Measurements from ENCODE around the gene IPP. TPM values are rescaled to one million over a fixed set of nuclear protein-coding genes. Genes with fewer than 3 reads are reported as not detected.
"Not testable (repeated sequence)": the region's sequence is repeated elsewhere in the genome, so short reads cannot be mapped to it uniquely, and the experiment has no call there.

Gene IPP
- total RNA-seq, 6 experiments from 2014 or later: 5.5 to 12.9 (median 8.3) TPM

DNA sequence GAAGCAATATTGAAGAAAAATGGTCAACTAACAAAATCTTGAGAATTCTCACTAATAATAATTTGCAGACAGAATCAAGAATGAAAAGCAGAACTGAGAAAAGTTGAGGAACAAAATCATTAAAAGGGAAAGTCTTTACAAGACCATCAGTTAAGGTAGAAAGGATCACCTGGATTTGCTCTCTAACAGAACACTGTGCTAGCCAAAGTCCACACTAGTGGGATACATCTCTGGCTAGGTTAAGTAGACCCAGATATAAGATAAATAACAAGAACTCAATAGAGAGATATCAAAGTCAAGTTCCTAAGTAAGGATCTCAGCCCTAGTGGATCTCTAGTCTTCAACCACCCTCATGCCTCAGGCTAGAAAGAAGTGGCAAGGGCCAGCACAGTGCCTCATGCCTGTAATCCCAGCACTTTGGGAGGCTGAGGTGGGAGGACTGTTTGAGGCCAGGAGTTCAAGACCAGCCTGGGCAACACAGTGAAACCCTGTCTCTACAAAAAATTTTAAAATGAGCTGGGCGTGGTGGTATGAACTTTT is 19.6 kb downstream of the IPP start:
- no peaks in the 10 kb centered on the region for H3K4me1 ChIP-seq
- no peaks in the 10 kb centered on the region for H3K9me3 ChIP-seq
- WGBS (ENCODE audit: insufficient coverage, low coverage, low lambda C conversion rate, missing lambda C conversion rate): no CpG with 5 or more reads among the region's 1 CpG
- H3K27ac ChIP-seq: no peak overlapping the region
- H3K4me3 ChIP-seq: no peak overlapping the region
- ATAC-seq (no peak), DNase-seq (no peak)
- H3K27me3 ChIP-seq: no peaks in the 10 kb centered on the region
- no peak for TF ChIP-seq POLR2A (IDR thresholded peaks at IDR 0.05)
- TF ChIP-seq, protein P1, sequence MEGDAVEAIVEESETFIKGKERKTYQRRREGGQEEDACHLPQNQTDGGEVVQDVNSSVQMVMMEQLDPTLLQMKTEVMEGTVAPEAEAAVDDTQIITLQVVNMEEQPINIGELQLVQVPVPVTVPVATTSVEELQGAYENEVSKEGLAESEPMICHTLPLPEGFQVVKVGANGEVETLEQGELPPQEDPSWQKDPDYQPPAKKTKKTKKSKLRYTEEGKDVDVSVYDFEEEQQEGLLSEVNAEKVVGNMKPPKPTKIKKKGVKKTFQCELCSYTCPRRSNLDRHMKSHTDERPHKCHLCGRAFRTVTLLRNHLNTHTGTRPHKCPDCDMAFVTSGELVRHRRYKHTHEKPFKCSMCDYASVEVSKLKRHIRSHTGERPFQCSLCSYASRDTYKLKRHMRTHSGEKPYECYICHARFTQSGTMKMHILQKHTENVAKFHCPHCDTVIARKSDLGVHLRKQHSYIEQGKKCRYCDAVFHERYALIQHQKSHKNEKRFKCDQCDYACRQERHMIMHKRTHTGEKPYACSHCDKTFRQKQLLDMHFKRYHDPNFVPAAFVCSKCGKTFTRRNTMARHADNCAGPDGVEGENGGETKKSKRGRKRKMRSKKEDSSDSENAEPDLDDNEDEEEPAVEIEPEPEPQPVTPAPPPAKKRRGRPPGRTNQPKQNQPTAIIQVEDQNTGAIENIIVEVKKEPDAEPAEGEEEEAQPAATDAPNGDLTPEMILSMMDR (IDR thresholded peaks at IDR 0.05): no peak
- H3K36me3 ChIP-seq: peaks cover 0 to 9% (median 2%) of the 10 kb centered on the region in 4 donors
- intact Hi-C loops (cut with DNase I): no loop called here

DNA sequence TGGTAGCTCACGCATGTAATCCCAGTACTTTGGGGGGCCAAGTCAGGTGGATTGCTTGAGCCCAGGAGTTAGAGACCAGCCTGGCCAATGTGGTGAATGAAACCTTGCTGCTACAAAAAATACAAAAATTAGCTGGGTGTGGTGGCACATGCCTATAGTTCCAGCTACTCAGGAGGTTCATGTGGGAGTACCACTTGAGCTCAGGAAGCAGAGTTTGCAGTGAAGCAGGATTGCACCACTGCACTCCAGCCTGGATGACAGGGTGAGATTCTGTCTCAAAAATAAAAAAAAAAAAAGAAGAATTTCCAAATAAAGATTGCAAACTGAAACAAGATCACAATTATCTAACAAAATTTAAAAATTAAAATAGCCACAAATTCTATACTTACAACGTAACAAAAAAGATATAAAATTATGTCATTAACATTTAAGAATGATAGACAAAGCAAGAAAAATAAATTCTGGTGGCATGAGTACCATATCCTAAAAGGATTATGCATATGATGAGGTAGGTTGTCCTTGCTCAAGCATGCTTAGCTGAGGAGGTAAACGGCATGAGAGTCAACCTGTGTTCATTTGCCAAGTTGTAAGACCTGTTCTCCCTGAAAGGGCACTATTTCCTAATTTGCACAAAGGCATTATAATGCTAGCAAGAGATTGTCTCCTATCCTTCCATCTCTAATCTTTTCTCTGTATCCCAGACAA is 20.2 kb downstream of the IPP start:
- TF ChIP-seq POLR2A (IDR thresholded peaks at IDR 0.05): no peak
- TF ChIP-seq, protein P1 (IDR thresholded peaks at IDR 0.05): no peak
- no peak for DNase-seq
- H3K4me1 ChIP-seq: no peaks in the 10 kb centered on the region
- H3K36me3 ChIP-seq: peaks cover 0 to 9% (median 2%) of the 10 kb centered on the region in 4 donors
- no peaks in the 10 kb centered on the region for H3K27me3 ChIP-seq
- intact Hi-C loops (cut with DNase I): no loop called here
- no peak overlapping the region for H3K27ac ChIP-seq
- no peak overlapping the region for H3K4me3 ChIP-seq
- 64% methylated on average over 3 of the region's 3 CpGs for WGBS (ENCODE audit: insufficient coverage, low coverage, low lambda C conversion rate, missing lambda C conversion rate)
- H3K9me3 ChIP-seq: no peaks in the 10 kb centered on the region
- no peak for ATAC-seq

DNA sequence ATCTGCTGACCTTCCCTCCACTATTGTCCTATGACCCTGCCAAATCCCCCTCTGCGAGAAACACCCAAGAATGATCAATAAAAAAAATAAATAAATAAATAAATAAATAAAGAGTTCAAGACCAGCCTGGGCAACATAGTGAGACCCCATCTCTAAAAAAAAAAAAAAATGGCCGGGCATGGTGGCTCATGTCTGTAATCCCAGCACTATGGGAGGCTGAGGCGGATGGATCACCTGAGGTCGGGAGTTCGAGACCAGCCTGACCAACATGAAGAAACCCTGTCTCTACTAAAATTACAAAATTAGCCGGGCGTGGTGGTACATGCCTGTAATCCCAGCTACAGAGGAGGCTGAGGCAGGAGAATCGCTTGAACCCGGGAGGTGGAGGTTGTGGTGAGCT is 24.4 kb downstream of the IPP start:
- H3K27ac ChIP-seq; H3K9me3 ChIP-seq; H3K4me1 ChIP-seq; DNase-seq; ATAC-seq; intact Hi-C loops (cut with DNase I); H3K4me3 ChIP-seq; H3K27me3 ChIP-seq; H3K36me3 ChIP-seq: not testable (repeated sequence)
- WGBS (ENCODE audit: insufficient coverage, low coverage, low lambda C conversion rate, missing lambda C conversion rate): 93% methylated on average over 9 of the region's 9 CpGs

DNA sequence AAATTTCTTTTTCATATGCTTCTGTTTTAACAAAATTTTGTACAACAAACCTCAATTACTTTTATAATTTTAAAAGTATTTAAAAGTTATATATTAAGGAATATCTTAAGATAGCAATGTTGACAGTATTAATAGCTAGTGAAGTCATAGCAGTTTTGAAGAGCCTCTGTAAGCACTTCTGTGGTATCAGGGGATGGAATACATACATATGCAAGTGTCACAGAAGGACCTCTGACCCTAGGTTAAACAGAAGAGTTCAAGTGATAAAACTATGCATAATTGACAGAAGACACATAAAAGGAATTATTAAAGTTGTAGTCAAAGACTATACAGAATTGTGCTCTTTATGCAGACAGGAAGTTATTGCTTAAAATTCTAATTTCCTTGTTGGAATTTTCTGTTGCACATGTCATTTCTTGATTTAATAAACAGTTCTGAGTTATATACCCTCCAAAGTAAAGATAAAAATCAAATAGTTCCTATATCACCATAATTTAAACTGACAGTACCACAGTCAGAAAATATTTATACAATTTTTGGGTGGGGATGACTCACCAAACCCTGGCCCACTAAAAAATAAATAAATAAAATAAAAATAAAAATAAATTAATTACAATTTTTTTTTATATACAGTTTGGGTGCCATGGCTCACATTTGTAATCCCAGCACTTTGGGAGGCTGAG is 27.1 kb downstream of the IPP start:
- ATAC-seq (no peak), DNase-seq (no peak)
- Histone ChIP-seq H3K36me3 (peaks cover 0 to 5% (median under 1%) of the 10 kb centered on the region in 4 donors), H3K27ac (no peak overlapping the region), H3K4me3 (no peak overlapping the region), H3K27me3 (no peaks in the 10 kb centered on the region), H3K4me1 (no peaks in the 10 kb centered on the region), H3K9me3 (no peaks in the 10 kb centered on the region)
- TF ChIP-seq, protein P1 (IDR thresholded peaks at IDR 0.05): no peak
- no peak for TF ChIP-seq POLR2A (IDR thresholded peaks at IDR 0.05)
- intact Hi-C loops (cut with DNase I): no loop called here

DNA sequence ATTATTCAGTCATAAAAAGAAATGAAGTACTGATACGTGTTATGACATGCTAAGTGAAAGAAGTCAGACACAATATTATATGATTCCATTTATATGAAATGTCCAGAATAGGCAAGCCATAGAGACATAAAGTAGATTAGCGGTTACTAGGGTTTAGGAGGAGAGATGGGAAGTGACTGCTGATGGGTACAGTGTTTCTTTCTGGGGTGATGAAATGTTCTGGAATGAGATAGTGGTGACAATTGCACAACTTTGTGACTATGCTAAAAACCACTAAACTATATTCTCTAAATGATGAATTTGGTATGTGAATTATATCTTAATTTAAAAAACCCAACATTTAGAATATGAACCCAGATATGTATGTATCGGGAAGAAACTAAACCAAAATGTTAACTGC is 27.6 kb downstream of the IPP start:
- Histone ChIP-seq H3K36me3 (peaks cover 0 to 5% (median 0%) of the 10 kb centered on the region in 4 donors), H3K27me3 (no peaks in the 10 kb centered on the region), H3K4me1 (no peaks in the 10 kb centered on the region), H3K9me3 (no peaks in the 10 kb centered on the region), H3K4me3 (no peak overlapping the region), H3K27ac (no peak overlapping the region)
- no peak for DNase-seq
- intact Hi-C loops (cut with DNase I): no loop called here
- WGBS (ENCODE audit: insufficient coverage, low coverage, low lambda C conversion rate, missing lambda C conversion rate): 85% methylated on average over 3 of the region's 3 CpGs
- TF ChIP-seq, protein P1 (IDR thresholded peaks at IDR 0.05): no peak
- no peak for TF ChIP-seq POLR2A (IDR thresholded peaks at IDR 0.05)
- ATAC-seq: peak; percentile 48 to 77 (median 61)

Measured in right lobe of liver (tissue), 6 donors.